RWPE1 (cell line): ENCODE data around the gene NPHS1.

ENCODE experiments used
- CTCF ChIA-PET: fragments of 350-600 bp; sonication (Branson Sonifier 250); formaldehyde crosslinking; extraction: SDS; loops from one replicate; lab custom pipeline; 2021; lab: Yijun Ruan, JAX
- POLR2A ChIA-PET: fragments of 400-600 bp; formaldehyde crosslinking; extraction: SDS; loops from one replicate; lab custom pipeline; 2020; ENCODE audit warnings: antibody characterized with exemption; ENCODE audit not compliant: low non-redundant PET; lab: Yijun Ruan, JAX
- DNase-seq: peaks from one replicate; pipeline ENCODE4 v3.0.0; 2012; ENCODE audit warnings: low spot score
- H3K27ac ChIP-seq: fragments of 450-650 bp; 2 replicates; pipeline ENCODE4 v1.5.1; 2017
- CTCF ChIP-seq: fragments of 450-650 bp; conservative IDR thresholded peaks from 2 replicates; pipeline ENCODE4 v1.5.1; 2017; ENCODE audit warnings: low read depth, mild to moderate bottlenecking

The NPHS1 gene

GRCh38 chr19:35789978-35790944 lies 62.0 kb downstream of the NPHS1 start:
- ChIA-PET POLR2A (no interaction called here), CTCF (interaction anchor here (0.6 kb wide), 1 partner anchor 10 kb away, joined by 3 read pairs; no protein-coding TSS in a partner anchor)
- no peak for DNase-seq
- TF ChIP-seq CTCF = no peak
- no peak overlapping the region; the same call in 1 of the 2 replicates for H3K27ac ChIP-seq

- ChIA-PET POLR2A (no interaction called here), CTCF (no interaction called here)
These were observed 62.9 kb downstream of the NPHS1 start for GRCh38 chr19:35789195-35789977.

GRCh38 chr19:35788205-35788960 lies 63.9 kb downstream of the NPHS1 start:
- no peak for TF ChIP-seq CTCF
- H3K27ac ChIP-seq = no peak overlapping the region
- CTCF ChIA-PET = no interaction called here
- POLR2A ChIA-PET = no interaction called here
- no peak for DNase-seq

More at GRCh38 chr19:35789195-35789977, 62.9 kb downstream of the NPHS1 start:
- DNase-seq = no peak
- TF ChIP-seq CTCF = no peak
- no peak overlapping the region; the same call in 1 of the 2 replicates for H3K27ac ChIP-seq

- TF ChIP-seq CTCF = no peak
- POLR2A ChIA-PET = no interaction called here
- DNase-seq = no peak
- CTCF ChIA-PET = no interaction called here
- no peak overlapping the region for H3K27ac ChIP-seq
These were observed 65.0 kb downstream of the NPHS1 start for GRCh38 chr19:35787227-35787799.

- POLR2A ChIA-PET = no interaction called here
- CTCF ChIA-PET = no interaction called here
- H3K27ac ChIP-seq = no peak overlapping the region; the same call in 1 of the 2 replicates
- no peak for DNase-seq
- no peak for TF ChIP-seq CTCF
These were observed 65.8 kb downstream of the NPHS1 start for GRCh38 chr19:35786299-35787160.
